Lower leg skin (tissue), 3 donors: Measurements from ENCODE around the gene KRT14.

Experiments used
- POLR2A ChIP-seq, 2 donors: fragments of 450-650 bp; IDR thresholded peaks; one replicate each; pipeline ENCODE4 v1.6.1; 2016 to 2017; ENCODE audit warnings: antibody characterized with exemption in 2 of 2, mild to moderate bottlenecking in 1 of 2, moderate library complexity in 1 of 2
- TF ChIP-seq, protein P1 (sequence below), 3 donors: fragments of 450-650 bp; IDR thresholded peaks; one replicate each; pipeline ENCODE4 v1.5.1; 2016; ENCODE audit warnings: antibody characterized with exemption in 3 of 3, mild to moderate bottlenecking in 3 of 3, moderate library complexity in 2 of 3

- TF ChIP-seq, protein P1, sequence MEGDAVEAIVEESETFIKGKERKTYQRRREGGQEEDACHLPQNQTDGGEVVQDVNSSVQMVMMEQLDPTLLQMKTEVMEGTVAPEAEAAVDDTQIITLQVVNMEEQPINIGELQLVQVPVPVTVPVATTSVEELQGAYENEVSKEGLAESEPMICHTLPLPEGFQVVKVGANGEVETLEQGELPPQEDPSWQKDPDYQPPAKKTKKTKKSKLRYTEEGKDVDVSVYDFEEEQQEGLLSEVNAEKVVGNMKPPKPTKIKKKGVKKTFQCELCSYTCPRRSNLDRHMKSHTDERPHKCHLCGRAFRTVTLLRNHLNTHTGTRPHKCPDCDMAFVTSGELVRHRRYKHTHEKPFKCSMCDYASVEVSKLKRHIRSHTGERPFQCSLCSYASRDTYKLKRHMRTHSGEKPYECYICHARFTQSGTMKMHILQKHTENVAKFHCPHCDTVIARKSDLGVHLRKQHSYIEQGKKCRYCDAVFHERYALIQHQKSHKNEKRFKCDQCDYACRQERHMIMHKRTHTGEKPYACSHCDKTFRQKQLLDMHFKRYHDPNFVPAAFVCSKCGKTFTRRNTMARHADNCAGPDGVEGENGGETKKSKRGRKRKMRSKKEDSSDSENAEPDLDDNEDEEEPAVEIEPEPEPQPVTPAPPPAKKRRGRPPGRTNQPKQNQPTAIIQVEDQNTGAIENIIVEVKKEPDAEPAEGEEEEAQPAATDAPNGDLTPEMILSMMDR (IDR thresholded peaks at IDR 0.05), result no peak
- no peak for TF ChIP-seq POLR2A (IDR thresholded peaks at IDR 0.05)
These were observed 13.0 kb upstream of the KRT14 start for GRCh38 chr17:41599680-41600079.
